ENCODE measurements around the gene MRPL21. TPM values are rescaled to one million over a fixed set of nuclear protein-coding genes. Genes with fewer than 3 reads are reported as not detected.

The MRPL21 gene
- polyA plus RNA-seq, 2 of the 4 experiments (the other 2 are of a cell fraction) = 116 to 131 TPM

Other genes starting within 250 kb of the MRPL21 start
- gene GAL, start 219.3 kb downstream of the MRPL21 start, polyA plus RNA-seq (2011; rRNA removed) = 2.2 and 2.5 TPM in 2 replicates
- 7.9 to 9.8 TPM (median 8.6 TPM) in 3 replicates for gene GAL, start 219.3 kb downstream of the MRPL21 start, polyA plus RNA-seq (2017; fragmentation: RNase III; extraction: RNeasy Plus Mini Kit Qiagen cat#74134 plus additional on column Dnase treatment)
- gene TESMIN, start 152.3 kb downstream of the MRPL21 start, polyA plus RNA-seq (2011; rRNA removed) = 4.5 and 5.0 TPM in 2 replicates
- gene TESMIN, start 152.3 kb downstream of the MRPL21 start, polyA plus RNA-seq (2017; fragmentation: RNase III; extraction: RNeasy Plus Mini Kit Qiagen cat#74134 plus additional on column Dnase treatment) = 4.7 to 6.4 TPM (median 5.2 TPM) in 3 replicates
- gene CPT1A, start 61.9 kb downstream of the MRPL21 start, polyA plus RNA-seq (2011; rRNA removed) = 15.0 and 27.5 TPM in 2 replicates
- 19.3 to 21.4 TPM (median 20.5 TPM) in 3 replicates for gene CPT1A, start 61.9 kb downstream of the MRPL21 start, polyA plus RNA-seq (2017; fragmentation: RNase III; extraction: RNeasy Plus Mini Kit Qiagen cat#74134 plus additional on column Dnase treatment)
- 11.9 and 15.7 TPM in 2 replicates for gene IGHMBP2, start 59 bp upstream of the MRPL21 start, polyA plus RNA-seq (2011; rRNA removed)
- gene IGHMBP2, start 59 bp upstream of the MRPL21 start, polyA plus RNA-seq (2017; fragmentation: RNase III; extraction: RNeasy Plus Mini Kit Qiagen cat#74134 plus additional on column Dnase treatment) = 12.4 to 12.8 TPM (median 12.8 TPM) in 3 replicates
- gene MRGPRD, start 77.2 kb upstream of the MRPL21 start, polyA plus RNA-seq (2011; rRNA removed) = not detected in 2 replicates
- gene MRGPRD, start 77.2 kb upstream of the MRPL21 start, polyA plus RNA-seq (2017; fragmentation: RNase III; extraction: RNeasy Plus Mini Kit Qiagen cat#74134 plus additional on column Dnase treatment) = not detected in 3 replicates
- gene MRGPRF, start 109.4 kb upstream of the MRPL21 start, polyA plus RNA-seq (2011; rRNA removed) = not detected in 2 replicates
- 0.04 to 0.08 TPM in 2 of 3 replicates, not detected in the other for gene MRGPRF, start 109.4 kb upstream of the MRPL21 start, polyA plus RNA-seq (2017; fragmentation: RNase III; extraction: RNeasy Plus Mini Kit Qiagen cat#74134 plus additional on column Dnase treatment)
- gene TPCN2, start 145.1 kb upstream of the MRPL21 start, polyA plus RNA-seq (2011; rRNA removed) = 8.1 and 8.9 TPM in 2 replicates
- gene TPCN2, start 145.1 kb upstream of the MRPL21 start, polyA plus RNA-seq (2017; fragmentation: RNase III; extraction: RNeasy Plus Mini Kit Qiagen cat#74134 plus additional on column Dnase treatment) = 8.8 to 9.1 TPM (median 9.0 TPM) in 3 replicates

All from A549 (cell line).